Measurements from ENCODE around the gene PPP2R5C.

- TF ChIP-seq REST (IDR thresholded peaks at IDR 0.05; ENCODE audit: insufficient read depth in 1 of 2, low read depth in 2 of 2, low read length in 1 of 2), result no peak
- TF ChIP-seq CTCF (IDR thresholded peaks at IDR 0.05), result no peak
- no peak for TF ChIP-seq SIN3A (IDR thresholded peaks at IDR 0.05; ENCODE audit: borderline replicate concordance, insufficient read depth, low read depth, low read length)
Observed at GRCh38 chr14:101755591-101756324, 5.8 kb upstream of the PPP2R5C start.
